ENCODE data around the gene DAAM1. TPM values are rescaled to one million over a fixed set of nuclear protein-coding genes. Genes with fewer than 3 reads are reported as not detected.

The DAAM1 gene
- total RNA-seq, 6 donors from 2014 or later: 34.4 to 94.4 (median 55.5) TPM

DNA sequence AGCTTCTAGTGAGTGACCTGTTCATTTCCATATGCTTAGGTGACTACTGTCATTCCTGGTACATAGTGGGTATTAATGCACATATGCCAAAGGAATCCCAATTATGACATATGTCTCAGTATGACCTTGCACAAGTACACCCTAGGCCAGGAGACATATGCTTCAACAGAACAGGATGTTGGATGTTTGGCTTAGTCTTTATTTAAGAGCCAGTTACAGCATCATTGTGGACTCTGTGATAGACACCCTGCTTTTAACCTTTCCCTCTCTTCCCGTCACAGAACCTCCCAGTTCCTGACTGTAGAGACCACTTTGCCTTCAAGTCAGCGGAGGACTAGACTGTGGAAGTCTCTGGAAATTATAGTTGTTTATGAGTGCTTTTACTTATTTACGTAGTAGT, 72.9 kb downstream of the DAAM1 start:
- H3K27ac ChIP-seq: peak overlapping the region in 1 of 4 donors; percentile 4

DNA sequence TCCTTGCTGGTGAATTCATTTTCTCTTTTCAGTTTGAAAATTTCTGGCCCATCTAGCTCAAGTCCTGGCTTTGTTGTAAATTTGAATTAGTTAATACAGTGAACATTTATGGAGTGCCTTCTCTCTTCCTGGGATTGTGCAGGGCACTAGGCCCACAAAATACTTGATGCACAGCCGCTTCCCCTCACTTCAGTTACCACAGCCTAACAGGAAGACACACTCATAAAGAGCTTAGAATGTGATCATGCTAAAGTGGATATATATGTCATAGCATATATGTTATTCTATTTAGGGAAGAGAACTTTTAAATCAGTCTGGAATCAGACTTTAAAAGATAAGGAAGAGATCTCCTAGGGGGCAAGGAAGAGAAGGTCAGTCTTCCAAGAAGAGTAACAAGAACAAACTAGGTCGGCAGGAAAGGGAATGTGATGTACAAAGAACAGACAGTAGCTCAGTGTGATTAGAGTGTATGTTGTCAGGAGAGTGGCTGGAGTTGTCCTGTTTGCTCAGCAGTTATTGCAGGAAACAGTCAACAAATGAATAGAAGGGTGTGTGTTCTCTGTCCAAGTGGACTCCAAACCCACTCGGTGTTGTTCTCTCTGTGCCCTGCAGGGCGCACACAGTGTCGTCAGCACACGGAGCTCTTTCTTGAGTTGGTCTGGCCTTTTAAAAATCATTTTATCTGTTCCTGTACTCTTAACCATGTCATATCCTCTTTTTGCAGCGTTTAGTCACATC, 74.4 kb downstream of the DAAM1 start:
- peaks cover 5 to 15% (median 7%) of the 10 kb centered on the region in 4 donors for H3K4me1 ChIP-seq
- no peaks in the 10 kb centered on the region for H3K27me3 ChIP-seq
- peak overlapping the region in 1 of 4 donors; percentile 32 for H3K27ac ChIP-seq
- no peaks in the 10 kb centered on the region for H3K9me3 ChIP-seq
- WGBS, 2 donors: 62 to 70% methylated on average over 7 of the region's 7 CpGs
- H3K4me3 ChIP-seq: no peak overlapping the region
- TF ChIP-seq POLR2A (IDR thresholded peaks at IDR 0.05) (no peak), POLR2AphosphoS5 (IDR thresholded peaks at IDR 0.05) (no peak)
- TF ChIP-seq, protein P1, sequence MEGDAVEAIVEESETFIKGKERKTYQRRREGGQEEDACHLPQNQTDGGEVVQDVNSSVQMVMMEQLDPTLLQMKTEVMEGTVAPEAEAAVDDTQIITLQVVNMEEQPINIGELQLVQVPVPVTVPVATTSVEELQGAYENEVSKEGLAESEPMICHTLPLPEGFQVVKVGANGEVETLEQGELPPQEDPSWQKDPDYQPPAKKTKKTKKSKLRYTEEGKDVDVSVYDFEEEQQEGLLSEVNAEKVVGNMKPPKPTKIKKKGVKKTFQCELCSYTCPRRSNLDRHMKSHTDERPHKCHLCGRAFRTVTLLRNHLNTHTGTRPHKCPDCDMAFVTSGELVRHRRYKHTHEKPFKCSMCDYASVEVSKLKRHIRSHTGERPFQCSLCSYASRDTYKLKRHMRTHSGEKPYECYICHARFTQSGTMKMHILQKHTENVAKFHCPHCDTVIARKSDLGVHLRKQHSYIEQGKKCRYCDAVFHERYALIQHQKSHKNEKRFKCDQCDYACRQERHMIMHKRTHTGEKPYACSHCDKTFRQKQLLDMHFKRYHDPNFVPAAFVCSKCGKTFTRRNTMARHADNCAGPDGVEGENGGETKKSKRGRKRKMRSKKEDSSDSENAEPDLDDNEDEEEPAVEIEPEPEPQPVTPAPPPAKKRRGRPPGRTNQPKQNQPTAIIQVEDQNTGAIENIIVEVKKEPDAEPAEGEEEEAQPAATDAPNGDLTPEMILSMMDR (IDR thresholded peaks at IDR 0.05): peak in 3 of 6 experiments; percentile 15 to 41 (median 34)
- ATAC-seq (ENCODE audit: low FRiP score in 2 of 2) (peak in 1 of 2 donors; percentile 53), DNase-seq (no peak)
- peaks cover 0 to 22% (median 1%) of the 10 kb centered on the region in 4 donors for H3K36me3 ChIP-seq

More for the DNA sequence above, 72.9 kb downstream of the DAAM1 start:
- no peak for ATAC-seq (ENCODE audit: low FRiP score in 2 of 2)
- Histone ChIP-seq H3K4me3 (no peak overlapping the region), H3K4me1 (peaks cover 6 to 21% (median 7%) of the 10 kb centered on the region in 4 donors), H3K9me3 (no peaks in the 10 kb centered on the region), H3K36me3 (peaks cover 0 to 17% (median 0%) of the 10 kb centered on the region in 4 donors), H3K27me3 (no peaks in the 10 kb centered on the region)
- 62 to 70% methylated on average over 3 of the region's 3 CpGs for WGBS, 2 donors
- TF ChIP-seq, protein P1 (IDR thresholded peaks at IDR 0.05): no peak
- TF ChIP-seq POLR2A (IDR thresholded peaks at IDR 0.05) (no peak), EP300 (IDR thresholded peaks at IDR 0.05) (no peak), POLR2AphosphoS5 (IDR thresholded peaks at IDR 0.05) (no peak)
- DNase-seq: no peak

DNA sequence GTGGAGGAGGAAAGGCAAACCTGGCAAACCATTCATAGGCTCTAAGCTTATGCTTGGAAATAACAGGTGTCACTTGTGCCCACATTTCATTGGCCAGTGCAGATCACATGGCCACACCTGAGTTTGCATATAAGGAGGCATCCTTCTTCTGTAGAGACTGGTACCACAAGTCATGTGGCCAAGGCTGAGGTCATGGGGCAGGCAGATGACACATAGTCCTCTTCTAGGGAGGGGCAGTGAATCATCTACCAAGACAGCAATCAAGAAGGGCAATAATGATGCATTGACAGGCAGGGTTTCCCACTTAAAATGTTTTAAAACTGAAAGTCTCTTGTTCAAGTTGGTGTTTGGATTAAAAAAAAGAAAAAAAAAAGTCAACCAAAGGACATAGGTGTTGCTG, 77.3 kb downstream of the DAAM1 start:
- DNase-seq (no peak), ATAC-seq (ENCODE audit: low FRiP score in 2 of 2) (no peak)
- Histone ChIP-seq H3K27me3 (no peaks in the 10 kb centered on the region), H3K9me3 (no peaks in the 10 kb centered on the region), H3K4me1 (peaks cover 0 to 12% (median 7%) of the 10 kb centered on the region in 4 donors), H3K27ac (no peak overlapping the region), H3K4me3 (no peak overlapping the region), H3K36me3 (peaks cover 0 to 31% (median 4%) of the 10 kb centered on the region in 4 donors)
- TF ChIP-seq, protein P1 (IDR thresholded peaks at IDR 0.05): no peak
- TF ChIP-seq POLR2AphosphoS5 (IDR thresholded peaks at IDR 0.05): no peak
- no peak for TF ChIP-seq EP300 (IDR thresholded peaks at IDR 0.05)
- no peak for TF ChIP-seq POLR2A (IDR thresholded peaks at IDR 0.05)

DNA sequence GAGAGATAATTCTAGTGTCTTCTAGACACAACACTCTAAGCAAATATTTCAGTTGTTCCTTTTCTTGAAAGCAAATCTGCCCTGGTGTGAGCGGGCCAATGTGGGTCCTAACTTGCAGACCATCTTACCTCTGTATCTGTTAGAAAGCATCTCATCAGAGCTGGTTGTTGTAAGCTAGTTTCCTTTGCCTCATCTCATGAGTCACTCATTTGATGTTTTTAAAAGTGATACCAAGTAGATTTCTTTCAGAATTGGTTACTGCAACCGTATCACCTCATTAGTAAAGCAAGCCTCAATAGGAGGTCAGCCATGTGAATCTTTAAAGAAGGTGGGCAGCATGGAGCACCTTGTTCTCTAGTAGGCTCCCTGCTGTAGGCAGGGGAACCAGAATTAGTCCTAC, 78.6 kb downstream of the DAAM1 start:
- Histone ChIP-seq H3K9me3 (no peaks in the 10 kb centered on the region), H3K4me1 (peaks cover 0 to 8% (median 6%) of the 10 kb centered on the region in 4 donors), H3K27me3 (no peaks in the 10 kb centered on the region), H3K27ac (no peak overlapping the region), H3K4me3 (no peak overlapping the region), H3K36me3 (peaks cover 0 to 31% (median 4%) of the 10 kb centered on the region in 4 donors)
- DNase-seq (no peak), ATAC-seq (ENCODE audit: low FRiP score in 2 of 2) (no peak)
- 97% methylated on average over 2 of the region's 2 CpGs for WGBS, 2 donors
- TF ChIP-seq POLR2AphosphoS5 (IDR thresholded peaks at IDR 0.05) (no peak), POLR2A (IDR thresholded peaks at IDR 0.05) (no peak), EP300 (IDR thresholded peaks at IDR 0.05) (no peak)
- TF ChIP-seq, protein P1 (IDR thresholded peaks at IDR 0.05): no peak

Data from upper lobe of left lung (tissue), 6 donors.